Parathyroid adenoma (tissue), 2 donors: ENCODE results near the gene L3MBTL4.

Experiments
- H2AFZ ChIP-seq: fragments of 300-600 bp; sonication (generic); one replicate; pipeline ENCODE4 v1.7.0; 2017; ENCODE audit warnings: antibody characterized with exemption, mild to moderate bottlenecking
- H3K27ac ChIP-seq: fragments of 300-600 bp; sonication (generic); one replicate; pipeline ENCODE4 v1.7.0; 2017
- H3K27me3 ChIP-seq: fragments of 300-600 bp; sonication (generic); one replicate; pipeline ENCODE4 v1.7.0; 2017; ENCODE audit warnings: low read length; ENCODE audit not compliant: control insufficient read depth, insufficient read depth
- H3K36me3 ChIP-seq: fragments of 300-600 bp; sonication (generic); one replicate; pipeline ENCODE4 v1.7.0; 2017; ENCODE audit warnings: low read length; ENCODE audit not compliant: control insufficient read depth, insufficient read depth
- H3K4me1 ChIP-seq: fragments of 300-600 bp; sonication (generic); one replicate; pipeline ENCODE4 v1.7.0; 2017; ENCODE audit warnings: control low read depth
- H3K4me2 ChIP-seq: fragments of 300-600 bp; sonication (generic); one replicate; pipeline ENCODE4 v1.7.0; 2017; ENCODE audit warnings: low read length
- H3K4me3 ChIP-seq: fragments of 300-600 bp; sonication (generic); one replicate; pipeline ENCODE4 v1.7.0; 2017; ENCODE audit warnings: low read depth, low read length
- H3K79me2 ChIP-seq: fragments of 300-600 bp; sonication (generic); one replicate; pipeline ENCODE4 v1.7.0; 2017; ENCODE audit warnings: control low read depth
- H3K9ac ChIP-seq: fragments of 300-600 bp; sonication (generic); one replicate; pipeline ENCODE4 v1.7.0; 2017; ENCODE audit warnings: mild to moderate bottlenecking
- H3K9me3 ChIP-seq: fragments of 300-600 bp; sonication (generic); one replicate; pipeline ENCODE4 v1.7.0; 2017; ENCODE audit warnings: low read length; ENCODE audit not compliant: control insufficient read depth
- CTCF ChIP-seq: fragments of 300-600 bp; sonication (generic); IDR thresholded peaks from one replicate; pipeline ENCODE4 v1.7.0; 2017; ENCODE audit warnings: antibody characterized with exemption, mild to moderate bottlenecking
- donor health status: primary hyperparathyroidism.

Gene L3MBTL4

GRCh38 chr18:6015364-6015763 lies 399.3 kb downstream of the L3MBTL4 start:
- Histone ChIP-seq H3K4me1 (no peaks in the 10 kb centered on the region), H3K36me3 (no peaks in the 10 kb centered on the region), H3K9me3 (no peaks in the 10 kb centered on the region), H3K27me3 (no peaks in the 10 kb centered on the region), H3K79me2 (no peaks in the 10 kb centered on the region), H3K4me2 (no peak overlapping the region), H3K4me3 (no peak overlapping the region), H3K9ac (no peak overlapping the region), H2AFZ (no peak overlapping the region), H3K27ac (no peak overlapping the region)
- no peak for TF ChIP-seq CTCF

- H3K27me3 ChIP-seq = no peaks in the 10 kb centered on the region
Measured at GRCh38 chr18:6013171-6013810, 401.4 kb downstream of the L3MBTL4 start.

GRCh38 chr18:6010921-6011320 lies 403.8 kb downstream of the L3MBTL4 start:
- H3K27ac ChIP-seq = no peak overlapping the region
- no peak overlapping the region for H3K9ac ChIP-seq
- no peaks in the 10 kb centered on the region for H3K9me3 ChIP-seq
- H3K4me1 ChIP-seq = peaks cover 10% of the 10 kb centered on the region
- no peaks in the 10 kb centered on the region for H3K36me3 ChIP-seq
- no peak for TF ChIP-seq CTCF
- no peaks in the 10 kb centered on the region for H3K27me3 ChIP-seq
- no peak overlapping the region for H2AFZ ChIP-seq
- H3K4me2 ChIP-seq = no peak overlapping the region
- H3K79me2 ChIP-seq = no peaks in the 10 kb centered on the region
- H3K4me3 ChIP-seq = no peak overlapping the region

More at GRCh38 chr18:6013171-6013810, 401.4 kb downstream of the L3MBTL4 start:
- Histone ChIP-seq H3K9me3 (no peaks in the 10 kb centered on the region), H3K36me3 (no peaks in the 10 kb centered on the region), H3K9ac (no peak overlapping the region), H3K4me2 (no peak overlapping the region), H3K4me3 (no peak overlapping the region), H3K4me1 (peaks cover 4% of the 10 kb centered on the region), H3K27ac (no peak overlapping the region), H3K79me2 (no peaks in the 10 kb centered on the region), H2AFZ (no peak overlapping the region)
- TF ChIP-seq CTCF = no peak

- Histone ChIP-seq H3K9me3 (no peaks in the 10 kb centered on the region), H3K79me2 (no peaks in the 10 kb centered on the region), H3K4me2 (no peak overlapping the region), H3K36me3 (no peaks in the 10 kb centered on the region), H3K4me1 (peaks cover 10% of the 10 kb centered on the region), H3K27me3 (no peaks in the 10 kb centered on the region), H2AFZ (no peak overlapping the region), H3K4me3 (no peak overlapping the region), H3K27ac (no peak overlapping the region), H3K9ac (no peak overlapping the region)
- TF ChIP-seq CTCF = no peak
Measured at GRCh38 chr18:6010284-6010683, 404.4 kb downstream of the L3MBTL4 start.

- no peak overlapping the region for H3K27ac ChIP-seq
- no peak for TF ChIP-seq CTCF
- H3K4me2 ChIP-seq = no peak overlapping the region
- H3K4me1 ChIP-seq = peaks cover 10% of the 10 kb centered on the region
- no peak overlapping the region for H3K4me3 ChIP-seq
- H3K36me3 ChIP-seq = no peaks in the 10 kb centered on the region
- no peaks in the 10 kb centered on the region for H3K79me2 ChIP-seq
- H3K9me3 ChIP-seq = no peaks in the 10 kb centered on the region
- no peak overlapping the region for H3K9ac ChIP-seq
- H2AFZ ChIP-seq = no peak overlapping the region
- no peaks in the 10 kb centered on the region for H3K27me3 ChIP-seq
Measured at GRCh38 chr18:6009756-6010155, 405.0 kb downstream of the L3MBTL4 start.
